Articular chondrocyte of knee joint (primary cell): ENCODE measurements around the gene DAPK2. TPM values are rescaled to one million over a fixed set of nuclear protein-coding genes. Genes with fewer than 3 reads are reported as not detected.

Experiments used
- small RNA-seq: library from RNA; depleted of rRNA; stranded (forward); fragments of <200 nt; gene quantifications from one replicate; pipeline ENCODE3, GENCODE V24; 2012
- total RNA-seq: library from RNA; depleted of rRNA; stranded (reverse); fragments of >200 nt; gene quantifications from 2 replicates; pipeline ENCODE4 v1.2.3, GENCODE V29; 2012

Gene DAPK2
- total RNA-seq = 14.8 and 20.4 TPM in 2 replicates

DNA sequence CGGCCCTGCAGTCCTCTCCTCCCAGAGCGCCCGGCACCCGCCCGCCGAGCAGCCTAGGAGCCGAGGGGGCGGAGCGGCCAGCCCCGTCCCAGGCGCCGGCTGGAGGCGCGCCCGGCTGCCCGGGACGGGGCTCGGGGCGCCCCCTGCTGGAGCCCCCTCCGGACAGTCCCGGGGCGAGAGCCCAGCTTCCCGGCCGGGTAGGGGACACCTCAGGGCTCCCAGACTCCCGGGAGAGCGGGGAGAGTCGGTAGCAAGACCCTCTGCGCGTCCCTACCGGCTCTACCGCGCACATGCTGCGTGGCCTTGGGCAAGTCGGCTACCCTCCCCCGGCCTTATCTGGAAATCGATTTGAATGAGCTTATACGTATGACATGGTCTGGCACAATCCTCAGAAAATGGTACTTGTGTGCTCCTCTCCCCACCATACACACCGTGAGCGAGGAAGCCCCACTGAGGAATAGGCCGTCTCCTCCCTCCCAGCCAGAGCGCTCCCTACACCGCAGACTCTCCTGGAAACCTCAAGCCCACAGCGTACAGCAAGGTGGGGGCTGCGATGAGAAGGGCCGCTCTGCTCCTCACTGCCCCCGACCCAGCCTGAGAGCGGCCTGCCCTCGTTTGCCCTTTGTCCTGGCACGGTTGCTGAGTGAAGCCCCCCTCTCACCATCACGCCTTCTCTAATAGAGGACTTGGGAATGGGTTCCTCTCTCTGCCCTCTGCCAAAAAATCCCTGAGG is at the start of gene DAPK2:
Gene DAPK2 (minus strand): TSS at position 65 of the 733 bp plus-strand sequence. CDS start 6,224 bp downstream, outside the sequence.

DNA sequence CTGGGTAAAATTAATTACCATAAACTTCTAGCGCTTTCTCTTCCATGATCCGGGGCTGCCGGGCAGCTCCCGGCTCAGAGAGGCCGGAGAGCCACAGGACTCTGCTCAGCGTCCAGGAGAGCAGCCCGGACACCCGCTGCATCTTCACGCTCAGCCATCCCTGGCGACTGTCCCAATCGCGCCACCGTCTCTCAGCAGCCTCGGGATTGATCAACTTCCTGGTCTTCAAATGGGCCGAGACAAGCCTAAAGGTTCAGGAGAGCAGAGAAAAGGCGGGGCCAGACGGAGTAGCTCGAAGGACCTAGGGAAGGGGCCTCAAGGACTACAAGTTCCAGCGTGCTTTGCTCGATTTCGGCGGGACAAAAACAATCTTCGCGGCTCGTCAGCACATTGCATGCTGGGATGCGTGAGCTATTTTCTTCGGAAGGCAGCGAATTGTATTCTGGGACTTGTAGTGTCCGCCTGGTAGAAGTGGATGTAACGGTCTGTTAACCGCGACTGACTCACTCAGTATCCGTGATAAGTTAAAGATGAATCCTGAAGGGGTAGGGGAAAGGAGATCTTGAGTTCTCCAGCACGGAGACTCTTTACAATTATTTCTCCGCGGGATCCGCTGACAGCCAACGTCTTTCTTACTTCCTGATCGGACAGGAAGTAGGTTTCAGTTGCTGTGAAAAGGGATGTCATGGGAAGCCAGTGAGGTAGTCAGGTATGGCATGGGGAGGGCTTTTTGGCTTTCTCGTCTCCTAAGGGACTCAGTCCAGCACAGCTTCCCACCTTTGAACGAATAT is 47.5 kb upstream of the DAPK2 start, which contains the start of gene CIAO2A:
Gene CIAO2A (minus strand): TSS at position 212 of the 791 bp plus-strand sequence. CDS start 70 bp downstream, at position 142.

Small RNA genes lying within 50 kb of the gene (small RNA-seq; reads per million reads assigned to genes)
- gene AC015914.2 (not detected), gene MIR422A (not detected)

Other genes with a start within 250 kb of the DAPK2 start
- gene HERC1, start 212.5 kb downstream of the DAPK2 start, total RNA-seq = 81.4 and 95.9 TPM in 2 replicates
- 52.1 and 54.5 TPM in 2 replicates for gene CIAO2A, start 47.4 kb upstream of the DAPK2 start, total RNA-seq
- 59.3 and 60.5 TPM in 2 replicates for gene SNX1, start 49.5 kb upstream of the DAPK2 start, total RNA-seq
- 0.13 and 0.32 TPM in 2 replicates for gene SNX22, start 105.2 kb upstream of the DAPK2 start, total RNA-seq
- 858 and 860 TPM in 2 replicates for gene PPIB, start 116.5 kb upstream of the DAPK2 start, total RNA-seq